HK-2 (cell line): ENCODE data around the gene MED28.
"Not testable (repeated sequence)": the region's sequence is repeated elsewhere in the genome, so short reads cannot be mapped to it uniquely, and the experiment has no call there.

Source experiments
- DNase-seq: peaks from one replicate; pipeline ENCODE4 v3.0.0-alpha.2; 2018; ENCODE audit not compliant: unreplicated experiment

Gene MED28, protein sequence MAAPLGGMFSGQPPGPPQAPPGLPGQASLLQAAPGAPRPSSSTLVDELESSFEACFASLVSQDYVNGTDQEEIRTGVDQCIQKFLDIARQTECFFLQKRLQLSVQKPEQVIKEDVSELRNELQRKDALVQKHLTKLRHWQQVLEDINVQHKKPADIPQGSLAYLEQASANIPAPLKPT

GRCh38 chr4:17614416-17615299, at the start of gene MED28:
TSS of gene MED28 (plus strand) at chr4:17614641. CDS start at chr4:17614655, 14 bp downstream.
- DNase-seq, result peak; percentile 96

DNA sequence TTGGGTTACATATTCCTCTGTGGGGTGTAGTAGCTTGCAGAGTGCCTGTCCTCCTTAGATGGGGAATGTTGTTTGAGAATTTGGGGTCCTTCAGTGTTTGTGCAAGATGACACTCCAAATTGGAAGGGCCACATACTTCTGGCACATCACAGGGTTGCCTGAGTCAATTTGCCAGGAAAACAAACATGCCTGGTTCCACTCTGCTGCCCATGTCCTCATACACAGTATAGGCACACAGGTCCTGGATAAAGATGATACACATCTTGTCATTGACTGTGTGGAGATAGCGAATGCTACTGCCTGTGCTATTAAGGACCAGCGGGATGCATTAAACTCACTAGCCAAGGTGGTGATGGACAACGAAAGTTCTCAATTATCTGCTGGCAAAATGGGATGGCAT, 48.6 kb upstream of the MED28 start:
- DNase-seq, result no peak

- DNase-seq, result no peak
These were observed 47.2 kb upstream of the MED28 start for GRCh38 chr4:17567271-17567670.

DNA sequence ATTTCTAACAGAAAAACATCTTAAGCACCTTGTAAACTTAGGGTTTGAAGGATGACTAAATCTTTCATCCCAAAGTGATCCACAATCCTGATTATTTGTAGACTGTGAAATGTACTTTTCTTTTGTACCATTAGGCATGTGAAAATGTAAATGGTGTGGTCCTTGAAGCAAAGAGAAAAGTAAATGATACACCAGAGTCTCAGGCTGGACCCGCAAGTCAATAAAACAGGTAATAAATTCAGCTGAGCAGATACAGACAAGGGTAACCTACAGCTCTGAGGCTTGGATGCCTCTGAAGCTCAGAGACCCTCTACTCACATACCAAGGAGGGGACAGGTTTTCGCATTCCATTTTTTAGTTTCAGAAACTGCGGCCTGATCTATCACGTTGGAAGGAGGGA, 40.2 kb upstream of the MED28 start:
- DNase-seq, result no peak

GRCh38 chr4:17575177-17575576, 39.3 kb upstream of the MED28 start:
- DNase-seq, result not testable (repeated sequence)

DNA sequence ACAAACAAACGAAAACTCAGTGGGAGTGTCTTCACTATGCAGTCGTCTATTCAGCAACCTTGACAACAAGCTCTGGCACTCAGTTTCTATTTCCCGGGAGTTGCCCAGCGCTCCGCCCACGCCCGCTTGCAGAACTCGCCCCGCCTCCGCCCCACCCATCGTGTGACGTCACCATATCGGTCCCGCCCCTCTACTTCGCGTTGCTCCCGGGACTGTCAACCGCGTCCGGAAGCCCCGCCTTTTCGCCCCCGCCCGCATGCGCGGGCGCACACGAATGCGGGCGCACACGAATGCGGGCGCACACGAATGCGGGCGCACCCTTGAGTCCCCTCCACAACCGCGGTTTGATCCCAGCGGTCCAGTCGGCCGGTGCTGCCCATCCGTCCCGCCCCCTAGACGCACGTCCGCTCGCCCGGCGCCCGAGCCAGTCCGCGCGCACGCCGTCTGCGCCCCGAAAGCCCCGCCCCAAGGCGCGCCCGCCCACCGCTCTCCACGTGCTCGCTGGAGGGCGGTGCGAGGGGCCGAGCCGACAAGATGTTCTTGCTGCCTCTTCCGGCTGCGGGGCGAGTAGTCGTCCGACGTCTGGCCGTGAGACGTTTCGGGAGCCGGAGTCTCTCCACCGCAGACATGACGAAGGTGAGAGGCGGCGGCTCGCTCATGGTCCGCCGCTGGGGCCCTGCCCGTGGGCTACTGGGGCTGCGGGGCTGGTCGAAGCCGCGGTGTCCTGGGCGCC, 37.3 kb upstream of the MED28 start, which contains the start of gene LAP3:
LAP3 (plus strand) TSS at position 267 of the 733 bp plus-strand sequence; CDS start at position 535, 268 bp downstream.
- DNase-seq, result peak; percentile 98

DNA sequence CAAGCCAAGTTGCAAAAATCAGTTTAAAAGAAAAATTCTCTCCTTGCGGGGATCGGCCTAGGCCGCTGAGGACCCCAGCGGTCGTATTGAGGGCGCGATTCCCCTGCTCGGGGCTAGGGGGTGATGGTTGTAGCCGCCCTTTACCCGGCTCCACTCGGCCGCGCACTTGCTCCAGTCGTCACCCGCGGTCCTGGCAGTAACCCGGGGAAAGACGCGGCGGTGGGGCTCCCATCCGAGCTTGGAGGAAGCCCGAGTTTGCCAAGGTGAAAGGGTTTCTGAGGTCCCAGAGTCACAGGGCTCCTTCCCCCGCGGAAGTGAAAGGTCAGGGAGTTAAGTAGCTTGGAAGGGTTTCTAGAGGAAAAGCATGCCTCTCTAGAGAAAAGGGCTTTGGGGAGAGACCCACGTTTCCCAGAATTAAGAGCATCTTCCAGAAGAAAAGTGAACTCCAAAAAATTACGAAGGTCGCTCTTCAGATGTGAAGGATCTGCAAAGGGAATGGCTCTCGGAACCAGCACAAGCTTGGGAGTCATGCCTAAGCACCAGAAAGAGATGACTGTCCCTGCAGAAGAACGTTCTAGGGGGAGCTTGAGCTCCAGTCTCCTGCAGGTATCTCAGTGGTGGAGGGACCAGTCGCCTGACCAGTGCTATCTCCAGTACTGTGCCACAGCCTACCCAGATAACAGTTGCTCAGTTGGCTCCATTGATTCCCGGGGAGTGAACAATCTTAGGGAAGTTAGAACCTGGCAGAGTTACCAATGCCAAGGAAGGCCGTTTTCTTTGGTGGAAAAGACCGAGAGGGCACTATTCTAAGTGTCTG, 36.6 kb upstream of the MED28 start:
- peak; percentile 28 for DNase-seq

DNA sequence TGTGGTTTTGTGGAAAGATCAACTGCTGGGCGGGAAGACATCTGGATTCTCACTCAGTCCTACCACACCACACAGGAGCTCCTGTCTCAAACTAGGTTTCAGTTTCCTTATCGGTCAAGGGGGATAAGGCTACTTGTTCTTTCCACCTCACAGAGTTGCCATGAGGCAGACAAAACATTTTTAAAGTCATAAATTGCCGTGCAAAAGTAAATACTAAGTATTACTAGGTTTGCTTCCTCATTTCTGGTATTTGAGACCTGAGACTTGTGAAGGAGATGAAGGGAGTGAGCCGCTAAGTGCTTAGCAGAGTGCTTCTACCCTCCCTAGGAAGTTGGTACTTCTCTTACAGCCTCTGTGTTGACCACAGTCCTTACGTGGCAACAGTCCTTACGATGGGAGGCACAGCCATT, 36.0 kb upstream of the MED28 start:
- DNase-seq, result no peak

GRCh38 chr4:17580969-17581368, 33.5 kb upstream of the MED28 start:
- DNase-seq, result no peak

- DNase-seq, result no peak
These were observed 31.2 kb upstream of the MED28 start for GRCh38 chr4:17583276-17583675.

DNA sequence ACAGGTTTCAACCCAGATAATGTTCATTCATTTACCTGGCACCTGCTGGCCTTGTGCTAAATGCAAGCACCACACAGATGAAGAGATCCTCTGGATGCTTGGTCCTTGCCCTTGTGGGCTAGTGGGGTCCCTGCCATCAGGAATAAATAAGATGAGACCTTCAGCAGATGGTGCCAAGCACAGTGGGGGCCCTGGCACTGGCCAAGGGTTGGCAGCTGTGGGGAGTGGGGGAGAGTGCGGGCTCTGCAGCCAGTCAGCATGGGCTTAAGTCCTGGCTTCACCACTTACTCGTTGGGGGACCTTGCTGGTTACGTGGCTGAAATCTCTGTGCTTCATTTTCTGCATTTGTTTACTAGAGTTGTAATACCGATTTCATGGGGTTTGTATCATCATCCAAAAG, 30.5 kb upstream of the MED28 start:
- no peak for DNase-seq

GRCh38 chr4:17584521-17585213, 29.8 kb upstream of the MED28 start:
- no peak for DNase-seq

GRCh38 chr4:17587094-17587822, 27.2 kb upstream of the MED28 start:
- DNase-seq, result no peak

- no peak for DNase-seq
These were observed 25.1 kb upstream of the MED28 start for GRCh38 chr4:17589355-17589754.

DNA sequence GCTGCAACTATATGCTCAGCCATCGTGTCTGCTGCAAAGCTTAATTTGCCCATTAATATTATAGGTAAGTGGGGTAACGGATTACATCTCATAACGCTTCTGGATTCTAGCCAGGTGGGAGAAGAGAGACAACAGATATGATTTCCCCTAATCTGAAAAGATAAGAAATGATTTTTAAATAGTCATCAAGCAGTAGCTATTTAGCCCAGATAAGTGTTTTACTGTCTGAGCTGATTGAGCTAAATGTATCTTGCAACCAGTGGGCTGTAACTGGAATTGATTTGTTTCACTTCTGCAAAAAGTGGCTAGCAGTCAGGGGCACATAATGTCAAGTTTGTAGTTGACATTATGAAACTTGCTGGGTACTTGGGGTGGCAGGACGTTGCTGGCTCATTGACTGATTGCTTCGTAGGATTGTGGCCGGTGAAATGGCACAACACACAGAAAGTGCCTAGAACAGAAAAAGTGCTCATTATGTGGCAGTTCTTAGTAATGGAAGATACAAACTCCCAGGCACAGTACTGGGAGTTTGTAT, 18.9 kb upstream of the MED28 start:
- DNase-seq, result no peak

DNA sequence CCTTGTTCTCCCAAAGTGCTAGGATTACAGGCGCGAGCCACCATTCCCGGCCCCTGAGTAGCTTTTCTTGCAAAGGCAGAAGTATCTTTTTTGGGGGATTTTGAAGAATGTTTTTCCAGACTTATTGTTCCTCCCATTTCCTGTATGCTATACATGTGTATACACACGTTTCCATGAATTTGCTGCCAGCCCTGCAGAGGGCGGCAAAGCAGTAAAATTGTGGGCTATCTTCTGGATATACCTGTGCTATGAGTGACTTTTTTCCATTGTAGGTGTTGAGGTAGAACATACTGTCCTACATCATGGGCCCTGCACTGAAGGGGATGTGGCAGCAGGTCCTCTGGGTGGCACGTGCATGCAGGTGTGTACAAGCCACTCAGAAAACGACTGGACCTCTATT, 16.9 kb upstream of the MED28 start:
- DNase-seq, result peak; percentile 20

DNA sequence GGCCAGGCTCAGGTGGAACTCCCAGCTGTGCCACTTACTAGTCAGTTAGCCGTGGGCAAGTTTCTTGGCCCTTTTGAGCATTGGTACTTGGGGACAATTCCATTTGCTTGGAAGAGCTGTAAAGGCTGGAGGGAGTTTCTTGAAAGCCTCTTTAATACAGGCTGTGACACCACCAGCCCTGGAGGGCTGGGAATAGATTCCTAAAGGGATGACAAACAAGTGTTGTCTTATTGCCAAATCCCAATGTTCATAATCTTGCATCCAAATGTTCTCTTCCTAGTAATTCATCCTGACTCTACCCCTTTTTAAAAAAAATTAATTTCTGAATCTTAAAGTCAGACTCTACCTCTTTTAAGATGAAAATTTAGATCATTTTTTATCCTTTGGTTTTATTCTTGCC, 14.6 kb upstream of the MED28 start:
- DNase-seq, result no peak

- no peak for DNase-seq
These were observed 9.2 kb upstream of the MED28 start for GRCh38 chr4:17605236-17605635.

- DNase-seq, result no peak
These were observed 553 bp upstream of the MED28 start for GRCh38 chr4:17613761-17614415.

DNA sequence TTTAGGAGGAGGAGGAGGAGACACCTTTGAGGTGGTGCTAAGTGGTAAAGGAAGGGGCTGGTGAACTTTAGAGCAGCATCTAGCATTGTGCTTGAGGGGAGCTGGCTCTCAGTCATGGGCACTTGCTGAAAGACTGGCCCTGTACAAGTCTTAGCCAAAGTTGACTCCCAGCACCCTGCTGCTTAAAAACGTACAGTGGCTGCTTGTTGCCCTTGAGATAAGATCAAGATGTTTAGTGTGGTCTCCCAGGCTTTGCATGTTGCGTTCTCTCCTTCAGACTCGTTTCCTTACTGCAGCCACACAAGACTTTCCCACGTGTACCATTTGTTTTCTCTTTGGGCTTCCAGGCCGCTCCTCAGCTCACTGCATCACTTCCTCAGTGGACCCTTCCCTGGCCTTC, 1.8 kb downstream of the MED28 start:
- no peak for DNase-seq
